Limb (tissue), 2 donors: Measurements from ENCODE around the gene ATRNL1.

Experiments used
- DNase-seq, 2 donors: peaks; one replicate each; pipeline ENCODE4 v3.0.0-alpha.2; 2016; ENCODE audit errors: extremely low spot score in 2 of 2

Gene ATRNL1

DNA sequence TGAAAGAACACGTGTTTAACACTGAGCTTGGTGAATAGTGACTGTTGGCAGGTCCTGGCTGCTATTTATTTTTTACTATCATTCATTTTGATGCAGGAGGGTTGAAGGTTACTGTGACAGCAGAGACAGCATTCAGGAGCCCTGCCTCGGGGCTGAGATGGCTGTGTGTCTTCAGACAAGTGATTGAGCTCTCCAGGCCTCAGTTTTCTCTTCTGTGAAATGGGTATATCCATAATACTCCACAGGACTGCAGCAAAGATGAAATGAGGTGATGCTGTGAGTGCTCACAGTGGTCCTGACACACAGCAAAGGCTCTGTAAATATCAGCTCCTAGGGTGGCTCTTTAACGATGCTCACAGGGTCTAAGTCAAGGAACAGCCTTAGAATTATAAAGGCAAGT, 884.7 kb downstream of the ATRNL1 start:
- no peak for DNase-seq

DNA sequence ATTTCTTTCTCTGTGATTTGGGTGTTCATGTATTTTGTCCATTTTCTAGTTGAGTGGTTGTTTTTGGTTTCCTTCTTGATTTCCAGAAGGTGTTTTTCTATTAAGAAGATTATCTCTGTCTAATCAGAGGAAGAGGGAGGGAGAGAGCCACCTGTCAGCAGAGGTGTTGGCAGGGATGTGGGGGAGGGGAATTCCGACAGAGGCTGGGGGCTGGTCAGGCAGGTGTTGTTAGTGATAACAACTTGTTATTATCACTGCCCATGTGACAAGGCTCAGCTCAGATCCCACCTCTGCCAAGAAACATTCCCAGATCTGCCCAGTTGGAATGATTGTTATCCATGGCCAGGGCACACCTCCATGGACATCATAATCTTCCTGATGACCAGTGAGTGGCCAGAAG, 886.4 kb downstream of the ATRNL1 start:
- DNase-seq, result no peak

DNA sequence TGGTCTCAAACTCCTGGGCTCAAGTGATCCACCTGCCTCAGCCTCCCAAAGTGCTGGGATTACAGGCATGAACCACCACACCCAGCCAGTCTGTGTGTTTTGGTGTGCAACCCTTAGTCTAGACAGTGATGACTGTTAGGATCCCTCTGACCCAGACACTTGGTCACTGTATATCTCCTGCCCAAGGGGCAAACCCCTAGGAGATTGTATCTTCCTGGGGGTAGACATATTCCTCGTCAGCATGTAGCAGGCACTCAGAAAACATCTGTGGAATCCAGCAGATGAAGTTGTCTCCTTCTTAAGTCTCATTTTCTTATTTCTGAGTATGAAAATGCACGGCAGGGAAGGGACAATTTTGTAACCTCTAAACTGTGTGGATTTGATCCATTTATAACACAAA, 887.3 kb downstream of the ATRNL1 start:
- no peak for DNase-seq

DNA sequence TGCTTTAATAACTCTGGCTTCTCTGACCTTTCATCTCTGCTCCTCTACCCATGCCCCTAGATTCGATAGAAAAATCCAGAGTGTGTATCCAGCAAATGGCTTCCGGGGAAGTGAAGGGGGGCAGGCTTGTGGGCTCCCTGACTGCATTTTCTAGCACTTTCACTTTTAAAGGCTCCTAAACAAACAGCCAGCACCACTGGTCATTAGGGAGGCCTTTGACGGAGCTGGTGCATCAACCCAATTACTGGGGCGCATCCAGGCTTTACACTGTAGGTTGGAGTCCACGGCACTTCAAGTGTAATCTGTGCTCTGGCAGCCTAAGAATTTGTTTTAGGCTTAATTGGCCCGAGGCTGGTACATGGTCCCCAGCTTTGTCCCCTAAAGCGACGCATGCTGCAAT, 887.9 kb downstream of the ATRNL1 start:
- no peak for DNase-seq

- DNase-seq, result no peak
Measured at GRCh38 chr10:115982076-115982475, 888.9 kb downstream of the ATRNL1 start.

- DNase-seq, result no peak
Measured at GRCh38 chr10:115982526-115982925, 889.4 kb downstream of the ATRNL1 start.

- DNase-seq, result no peak
Measured at GRCh38 chr10:115985786-115986185, 892.6 kb downstream of the ATRNL1 start.

DNA sequence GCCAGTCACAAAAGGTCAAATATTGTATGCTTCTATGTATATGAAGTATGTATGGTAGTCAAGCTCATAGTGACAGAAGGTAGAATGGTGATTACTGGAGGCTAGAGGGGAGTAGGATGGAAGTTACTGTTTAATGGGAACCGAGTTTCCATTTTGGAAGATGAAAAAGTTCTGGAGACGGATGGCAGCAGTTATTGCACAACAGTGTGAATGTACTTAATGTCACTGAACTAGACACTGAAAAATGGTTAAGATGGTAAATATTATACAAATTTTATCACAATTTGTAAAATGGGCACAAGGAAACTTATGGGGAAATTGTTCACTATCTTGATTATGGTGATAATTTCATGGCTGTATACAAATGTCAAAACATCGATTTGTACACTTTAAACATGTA, 895.2 kb downstream of the ATRNL1 start:
- DNase-seq, result no peak

- DNase-seq, result no peak
Measured at GRCh38 chr10:115989621-115990020, 896.5 kb downstream of the ATRNL1 start.

GRCh38 chr10:115992236-115992986, 899.2 kb downstream of the ATRNL1 start:
- DNase-seq, result no peak

DNA sequence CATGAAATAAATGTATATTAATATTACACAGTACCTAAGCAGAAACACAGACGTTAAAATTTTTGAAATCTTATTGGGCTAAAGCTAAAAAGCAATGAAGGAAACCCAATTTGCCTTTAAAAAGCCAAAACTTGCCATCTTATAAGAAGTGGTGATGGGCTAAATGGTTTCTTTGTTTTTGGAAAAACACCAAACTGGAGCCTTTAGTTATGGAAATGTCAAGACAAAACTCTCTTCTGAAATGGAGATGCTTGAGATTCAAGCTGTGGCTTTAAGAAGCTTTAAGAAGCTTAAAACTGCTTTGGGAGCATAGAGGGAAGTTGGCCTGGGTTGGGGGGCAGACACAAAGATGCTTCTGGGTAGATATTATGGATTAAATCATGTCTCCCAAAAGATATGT, 902.9 kb downstream of the ATRNL1 start:
- no peak for DNase-seq

GRCh38 chr10:115998301-115998700, 905.1 kb downstream of the ATRNL1 start:
- no peak for DNase-seq
